Pancreas (tissue), 10 donors: ENCODE measurements around the gene FBN2. TPM values are rescaled to one million over a fixed set of nuclear protein-coding genes. Genes with fewer than 3 reads are reported as not detected.

ENCODE experiments used
- ATAC-seq, 4 donors: fragments of 200-7000 bp; cut with Tn5 transposase; one replicate each; pipeline versions ENCODE4 v1.8.0 to v1.9.1; 2020; ENCODE audit warnings: mild to moderate bottlenecking in 4 of 4, moderate library complexity in 4 of 4
- DNase-seq, 6 donors: peaks; one replicate each; pipeline ENCODE4 v3.0.0-alpha.2; 2020
- FAIRE-seq: peaks from 2 replicates; lab custom pipeline; 2012; peaks lifted over from hg19 to GRCh38; lab: Jason Lieb, UNC
- H3K27ac ChIP-seq, 4 donors: fragments of 200-600 bp; sonication (generic); 1 replicate in 3 of 4; 2 replicates in 1 of 4; pipeline versions ENCODE4 v1.5.0 to v1.8.0; 2020
- H3K27me3 ChIP-seq, 4 donors: fragments of 200-600 bp; one replicate each; pipeline ENCODE4 v1.8.0; 2021
- H3K36me3 ChIP-seq, 3 donors: fragments of 200-600 bp; sonication (generic) in 1 of 3; one replicate each; pipeline versions ENCODE4 v1.5.0 to v1.8.0; 2020 to 2021
- H3K4me1 ChIP-seq, 3 donors: fragments of 200-600 bp; one replicate each; pipeline ENCODE4 v1.8.0; 2021
- H3K4me3 ChIP-seq, 4 donors: fragments of 200-600 bp; sonication (generic) in 2 of 4; one replicate each; pipeline versions ENCODE4 v1.5.0 to v1.8.0; 2020 to 2021
- H3K9me3 ChIP-seq, 4 donors: fragments of 200-600 bp; one replicate each; pipeline ENCODE4 v1.8.0; 2021
- CTCF ChIP-seq, 4 donors: fragments of 200-600 bp; sonication (generic) in 3 of 4; IDR thresholded peaks; one replicate each; pipeline versions ENCODE4 v1.5.0 to v1.8.0; 2021; ENCODE audit warnings: antibody characterized with exemption in 4 of 4
- WGBS, 2 donors: extraction: QIAGEN DNeasy Blood & Tissue Kit; methylation state at CpG; one replicate each; pipeline ENCODE4 v1.1.7; 2013; 5-methylcytosine and 5-hydroxymethylcytosine counted together
- intact Hi-C, 3 donors: fragments of 100-400 bp; cut with DNase I; formaldehyde crosslinking; loops; one replicate each; pipeline versions ENCODE4 v1.11.1 to v1.14.2; 2022
- polyA plus RNA-seq, 2 donors: library from polyadenylated mRNA; stranded (reverse); fragments of 200-250 nt; gene quantifications; one replicate each; pipeline ENCODE4 v1.2.3, GENCODE V29; 2013
- total RNA-seq, 6 donors: library from RNA; stranded (reverse); fragmentation: NEBNext Ultra II Directional in 4 of 6; extraction: Animal tissue kit (Norgen Biotek cat#: 25700) in 4 of 6; gene quantifications; one replicate each; pipeline versions ENCODE4 v1.2.1 to v1.2.4, GENCODE V29; 2021 to 2023
- donor health status: healthy with polysubstance abuse.
- donor health status: DM: no; HTN: no; CAD: no; lungs with moderate emphysema.
- donor health status: DM: no; HTN: no; CAD: no.
- donor health status: control.
- donor health status: control.
- donor health status: Bipolar disorder and iron deficiency.
- donor health status: DM: yes; HTN: yes; CAD: no.
- donor health status: DM: no; HTN: no; CAD: no.
- donor health status: DM: no; HTN: no; CAD: no.
- donor health status: DM: yes; HTN: yes; CAD: no.

Gene FBN2
- total and polyA plus RNA-seq, 8 donors: 0.04 to 0.78 (median 0.18) TPM; not detected in 3

- intact Hi-C loops: loop anchor here in 2 of 3 donors (5.0 to 10.0 kb wide), 3 partner anchors 278 to 628 kb away; no protein-coding TSS in a partner anchor
- ATAC-seq: peak in 3 of 4 donors; percentile 39 to 47 (median 40)
- WGBS, 2 donors: 63 to 69% methylated on average over 15 of the region's 15 CpGs
Observed at GRCh38 chr5:128216860-128217531, 321.0 kb downstream of the FBN2 start.

DNA sequence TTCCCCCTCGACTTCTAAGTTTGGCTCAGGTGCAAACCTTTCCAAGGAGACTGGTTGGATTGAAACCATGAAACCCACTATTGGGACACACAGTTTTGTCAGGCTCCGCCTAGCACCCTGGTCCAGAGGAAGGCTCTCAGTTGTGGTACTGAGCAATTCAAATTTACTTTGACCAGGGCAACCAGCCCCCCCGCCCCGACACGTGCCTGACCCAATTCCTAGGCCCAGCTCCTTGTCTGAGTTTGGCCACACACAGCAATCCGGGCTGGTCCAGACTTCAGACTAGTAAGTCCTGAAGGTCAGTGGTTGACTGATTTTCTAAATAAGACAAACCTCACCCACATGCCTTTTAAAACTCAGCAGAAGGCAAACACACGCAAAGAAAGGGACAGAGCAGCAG lies 321.8 kb downstream of the FBN2 start:
- intact Hi-C loops: loop anchor here in 2 of 3 donors (5.0 to 10.0 kb wide), 3 partner anchors 279 to 629 kb away; no protein-coding TSS in a partner anchor

More at GRCh38 chr5:128216860-128217531, 321.0 kb downstream of the FBN2 start:
- TF ChIP-seq CTCF (IDR thresholded peaks at IDR 0.05): no peak
- H3K4me1 ChIP-seq: no peaks in the 10 kb centered on the region
- H3K36me3 ChIP-seq: no peaks in the 10 kb centered on the region
- DNase-seq: no peak
- no peak for FAIRE-seq
- no peaks in the 10 kb centered on the region for H3K9me3 ChIP-seq
- no peaks in the 10 kb centered on the region for H3K27me3 ChIP-seq
- H3K4me3 ChIP-seq: no peak overlapping the region
- H3K27ac ChIP-seq: no peak overlapping the region

DNA sequence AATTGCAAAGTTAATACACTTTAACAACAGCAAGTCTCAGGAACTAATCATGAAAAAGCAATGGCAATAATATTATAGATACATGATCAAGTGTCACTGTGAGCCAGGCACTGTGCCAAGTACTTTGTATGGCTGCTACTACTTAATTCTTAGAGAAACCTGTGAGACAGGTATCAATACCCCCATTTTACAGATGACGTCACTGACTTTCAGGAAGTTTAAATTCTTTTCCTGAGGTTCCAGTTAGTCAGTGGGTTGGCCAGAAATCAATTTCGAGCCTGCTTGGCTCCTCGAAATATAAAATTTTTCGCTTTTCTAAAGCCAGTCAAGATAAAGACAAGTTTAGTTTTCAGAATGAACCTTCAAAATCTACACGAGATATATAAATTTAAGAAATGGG lies 324.2 kb downstream of the FBN2 start:
- Histone ChIP-seq H3K27ac (no peak overlapping the region), H3K4me1 (no peaks in the 10 kb centered on the region), H3K4me3 (no peak overlapping the region), H3K9me3 (no peaks in the 10 kb centered on the region), H3K27me3 (no peaks in the 10 kb centered on the region), H3K36me3 (no peaks in the 10 kb centered on the region)
- no peak for ATAC-seq
- FAIRE-seq: no peak
- intact Hi-C loops: loop anchor here in 2 of 3 donors (10.0 kb wide), 2 partner anchors 281 to 631 kb away; no protein-coding TSS in a partner anchor
- 55 to 57% methylated on average over 5 of the region's 5 CpGs for WGBS, 2 donors
- DNase-seq: no peak
- no peak for TF ChIP-seq CTCF (IDR thresholded peaks at IDR 0.05)

More for the DNA sequence above, 321.8 kb downstream of the FBN2 start:
- FAIRE-seq (no peak), DNase-seq (no peak), ATAC-seq (no peak)
- Histone ChIP-seq H3K27me3 (no peaks in the 10 kb centered on the region), H3K36me3 (no peaks in the 10 kb centered on the region), H3K9me3 (no peaks in the 10 kb centered on the region), H3K27ac (no peak overlapping the region), H3K4me1 (no peaks in the 10 kb centered on the region), H3K4me3 (no peak overlapping the region)
- no peak for TF ChIP-seq CTCF (IDR thresholded peaks at IDR 0.05)
- WGBS, 2 donors: 80 to 87% methylated on average over 7 of the region's 7 CpGs

- WGBS, 2 donors: 4 to 7% methylated on average over 4 of the region's 4 CpGs
- H3K27me3 ChIP-seq: no peaks in the 10 kb centered on the region
- ATAC-seq (peak; percentile 53 to 80 (median 78)), DNase-seq (peak in 2 of 6 donors; percentile 16 to 60), FAIRE-seq (peak; percentile 9)
- no peaks in the 10 kb centered on the region for H3K4me1 ChIP-seq
- H3K9me3 ChIP-seq: no peaks in the 10 kb centered on the region
- no peak overlapping the region for H3K27ac ChIP-seq
- H3K36me3 ChIP-seq: no peaks in the 10 kb centered on the region
- intact Hi-C loops: loop anchor here in 2 of 3 donors (10.0 kb wide), 2 partner anchors 281 to 631 kb away; no protein-coding TSS in a partner anchor
- TF ChIP-seq CTCF (IDR thresholded peaks at IDR 0.05): peak in 3 of 4 donors; percentile 48 to 59 (median 50)
- H3K4me3 ChIP-seq: no peak overlapping the region
Observed at GRCh38 chr5:128213340-128213739, 324.7 kb downstream of the FBN2 start.
